ENCODE measurements around the gene NFKBIZ.

Gene NFKBIZ

GRCh38 chr3:101825904-101826445 is 23.3 kb upstream of the NFKBIZ start:
- DNase-seq (ENCODE audit: low read depth in 2 of 2): no peak

- peak; percentile 54 to 55 for DNase-seq (ENCODE audit: low read depth in 2 of 2)
Observed at GRCh38 chr3:101827211-101828174, 21.8 kb upstream of the NFKBIZ start.

GRCh38 chr3:101828276-101828675 is 21.0 kb upstream of the NFKBIZ start:
- DNase-seq (ENCODE audit: low read depth in 2 of 2): no peak

GRCh38 chr3:101828691-101829436 is 20.4 kb upstream of the NFKBIZ start:
- no peak for DNase-seq (ENCODE audit: low read depth in 2 of 2)

GRCh38 chr3:101829437-101829830 is 19.9 kb upstream of the NFKBIZ start:
- DNase-seq (ENCODE audit: low read depth in 2 of 2): no peak

- no peak for DNase-seq (ENCODE audit: low read depth in 2 of 2)
Observed at GRCh38 chr3:101829874-101830273, 19.4 kb upstream of the NFKBIZ start.

- DNase-seq (ENCODE audit: low read depth in 2 of 2): no peak
Observed at GRCh38 chr3:101833446-101833974, 15.8 kb upstream of the NFKBIZ start.

- DNase-seq (ENCODE audit: low read depth in 2 of 2): no peak
Observed at GRCh38 chr3:101835676-101836075, 13.6 kb upstream of the NFKBIZ start.

- no peak for DNase-seq (ENCODE audit: low read depth in 2 of 2)
Observed at GRCh38 chr3:101836160-101836559, 13.2 kb upstream of the NFKBIZ start.

GRCh38 chr3:101836652-101837598 is 12.4 kb upstream of the NFKBIZ start:
- DNase-seq (ENCODE audit: low read depth in 2 of 2): no peak

- DNase-seq (ENCODE audit: low read depth in 2 of 2): no peak
Observed at GRCh38 chr3:101838691-101839090, 10.6 kb upstream of the NFKBIZ start.

- DNase-seq (ENCODE audit: low read depth in 2 of 2): no peak
Observed at GRCh38 chr3:101840066-101840465, 9.2 kb upstream of the NFKBIZ start.

- DNase-seq (ENCODE audit: low read depth in 2 of 2): no peak
Observed at GRCh38 chr3:101842245-101842934, 6.9 kb upstream of the NFKBIZ start.

GRCh38 chr3:101842935-101843330 is 6.4 kb upstream of the NFKBIZ start:
- DNase-seq (ENCODE audit: low read depth in 2 of 2): no peak

- no peak for DNase-seq (ENCODE audit: low read depth in 2 of 2)
Observed at GRCh38 chr3:101845425-101845824, 3.9 kb upstream of the NFKBIZ start.

GRCh38 chr3:101846709-101847108 is 2.6 kb upstream of the NFKBIZ start:
- DNase-seq (ENCODE audit: low read depth in 2 of 2): no peak

- DNase-seq (ENCODE audit: low read depth in 2 of 2): no peak
Observed at GRCh38 chr3:101847328-101847727, 2.0 kb upstream of the NFKBIZ start.

GRCh38 chr3:101848326-101848725 is 988 bp upstream of the NFKBIZ start:
- DNase-seq (ENCODE audit: low read depth in 2 of 2): no peak

GRCh38 chr3:101849714-101850245 is 466 bp downstream of the NFKBIZ start:
- DNase-seq (ENCODE audit: low read depth in 2 of 2): peak; percentile 25 to 35

Measured in stimulated activated CD8-positive, alpha-beta memory T cell treated with anti-CD3 and anti-CD28 coated beads, Interleukin-7, amount 100 ng/mL, for 1 hour (primary cell).